GM04504 (cell line): ENCODE data around the gene SESN1.
"Not testable (repeated sequence)": the region's sequence is repeated elsewhere in the genome, so short reads cannot be mapped to it uniquely, and the experiment has no call there.

Experiments
- DNase-seq: peaks from one replicate; pipeline ENCODE4 v3.0.0-alpha.2; 2012; ENCODE audit warnings: low read depth

The SESN1 gene

GRCh38 chr6:108999428-108999827 is 95.2 kb downstream of the SESN1 start:
- DNase-seq = no peak

GRCh38 chr6:108998485-108998884 is 96.2 kb downstream of the SESN1 start:
- no peak for DNase-seq

- DNase-seq = no peak
These were observed 98.4 kb downstream of the SESN1 start for GRCh38 chr6:108996208-108996607.

- DNase-seq = no peak
These were observed 99.3 kb downstream of the SESN1 start for GRCh38 chr6:108995296-108995695.

GRCh38 chr6:108993876-108994275 is 100.8 kb downstream of the SESN1 start:
- DNase-seq = no peak

GRCh38 chr6:108989700-108990099 is 104.9 kb downstream of the SESN1 start:
- no peak for DNase-seq

- no peak for DNase-seq
These were observed 105.9 kb downstream of the SESN1 start for GRCh38 chr6:108988765-108989164.

- DNase-seq = no peak
These were observed 106.3 kb downstream of the SESN1 start for GRCh38 chr6:108988296-108988695.

- DNase-seq = no peak
These were observed 107.5 kb downstream of the SESN1 start for GRCh38 chr6:108987156-108987555.

- DNase-seq = no peak
These were observed 109.3 kb downstream of the SESN1 start for GRCh38 chr6:108985301-108985700.

GRCh38 chr6:108983151-108983550 is 111.5 kb downstream of the SESN1 start:
- DNase-seq = no peak

- no peak for DNase-seq
These were observed 112.2 kb downstream of the SESN1 start for GRCh38 chr6:108982154-108983113.

GRCh38 chr6:108978638-108979037 is 116.0 kb downstream of the SESN1 start:
- not testable (repeated sequence) for DNase-seq

- no peak for DNase-seq
These were observed 120.4 kb downstream of the SESN1 start for GRCh38 chr6:108974201-108974600.

- no peak for DNase-seq
These were observed 124.9 kb downstream of the SESN1 start for GRCh38 chr6:108969776-108970175.

GRCh38 chr6:108968325-108969316 is 126.0 kb downstream of the SESN1 start:
- DNase-seq = no peak

- DNase-seq = no peak
These were observed 127.5 kb downstream of the SESN1 start for GRCh38 chr6:108966855-108967755.

GRCh38 chr6:108966251-108966650 is 128.4 kb downstream of the SESN1 start:
- DNase-seq = no peak

- peak; percentile 32 for DNase-seq
These were observed 132.7 kb downstream of the SESN1 start for GRCh38 chr6:108961985-108962384.

- DNase-seq = no peak
These were observed 133.6 kb downstream of the SESN1 start for GRCh38 chr6:108961077-108961476.

- no peak for DNase-seq
These were observed 134.0 kb downstream of the SESN1 start for GRCh38 chr6:108960601-108961000.
